Measurements from ENCODE around the gene CACNB3. TPM values are rescaled to one million over a fixed set of nuclear protein-coding genes. Genes with fewer than 3 reads are reported as not detected.
A peak's percentile ranks its signal among the peaks of the same experiment; 100 is the strongest.

CACNB3 gene
- total and polyA plus RNA-seq, 8 donors: under 0.01 to 140 (median 12.7) TPM

DNA sequence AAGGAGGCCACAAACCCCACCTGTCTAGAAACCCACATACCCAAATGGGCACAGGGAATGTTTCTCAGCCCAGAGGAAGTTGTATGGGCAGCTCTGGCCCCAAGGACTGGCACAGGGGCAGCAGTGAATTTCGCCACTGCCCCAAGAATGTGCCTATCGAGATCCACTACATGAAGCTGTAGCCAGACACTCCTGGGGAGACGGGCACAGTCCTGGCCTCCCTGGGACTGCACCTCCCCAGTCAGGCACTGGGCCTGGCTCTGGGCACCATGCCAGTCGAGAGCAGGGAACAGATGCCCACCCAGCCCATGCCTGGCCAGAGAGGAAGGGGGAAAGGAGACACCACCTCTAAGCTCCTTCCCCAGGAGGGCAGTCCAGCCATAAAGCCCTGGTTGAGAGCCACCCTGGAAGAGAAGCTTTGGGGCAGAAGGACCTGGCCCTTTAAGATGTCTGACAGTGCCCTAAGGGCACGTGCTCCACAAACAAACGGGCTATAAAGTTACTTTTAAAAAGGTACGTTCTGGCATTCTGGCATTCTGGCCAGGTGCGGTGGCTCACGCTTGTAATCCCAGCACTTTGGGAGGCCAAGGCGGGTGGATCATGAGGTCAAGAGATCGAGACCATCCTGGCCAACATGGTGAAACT lies 37.8 kb upstream of the CACNB3 start:
- H3K36me3 ChIP-seq: peaks cover 12 to 50% (median 39%) of the 10 kb centered on the region in 4 donors
- H3K4me1 ChIP-seq: peaks cover 34 to 43% (median 40%) of the 10 kb centered on the region in 4 donors
- no peaks in the 10 kb centered on the region for H3K9me3 ChIP-seq
- peak overlapping the region in 1 of 4 donors; percentile 13 for H3K4me3 ChIP-seq
- peak overlapping the region in 4 of 5 donors; percentile 51 to 73 (median 61) for H3K27ac ChIP-seq
- no peak for DNase-seq
- intact Hi-C loops (cut with DNase I; ENCODE audit: low total_unique reads): no loop called here
- WGBS, 5 donors: 47 to 66% (median 62%) methylated on average over 9 to 11 of the region's 11 CpGs
- TF ChIP-seq EP300 (IDR thresholded peaks at IDR 0.05) (no peak), POLR2AphosphoS5 (IDR thresholded peaks at IDR 0.05) (no peak), POLR2A (IDR thresholded peaks at IDR 0.05) (no peak)
- TF ChIP-seq, protein P1, sequence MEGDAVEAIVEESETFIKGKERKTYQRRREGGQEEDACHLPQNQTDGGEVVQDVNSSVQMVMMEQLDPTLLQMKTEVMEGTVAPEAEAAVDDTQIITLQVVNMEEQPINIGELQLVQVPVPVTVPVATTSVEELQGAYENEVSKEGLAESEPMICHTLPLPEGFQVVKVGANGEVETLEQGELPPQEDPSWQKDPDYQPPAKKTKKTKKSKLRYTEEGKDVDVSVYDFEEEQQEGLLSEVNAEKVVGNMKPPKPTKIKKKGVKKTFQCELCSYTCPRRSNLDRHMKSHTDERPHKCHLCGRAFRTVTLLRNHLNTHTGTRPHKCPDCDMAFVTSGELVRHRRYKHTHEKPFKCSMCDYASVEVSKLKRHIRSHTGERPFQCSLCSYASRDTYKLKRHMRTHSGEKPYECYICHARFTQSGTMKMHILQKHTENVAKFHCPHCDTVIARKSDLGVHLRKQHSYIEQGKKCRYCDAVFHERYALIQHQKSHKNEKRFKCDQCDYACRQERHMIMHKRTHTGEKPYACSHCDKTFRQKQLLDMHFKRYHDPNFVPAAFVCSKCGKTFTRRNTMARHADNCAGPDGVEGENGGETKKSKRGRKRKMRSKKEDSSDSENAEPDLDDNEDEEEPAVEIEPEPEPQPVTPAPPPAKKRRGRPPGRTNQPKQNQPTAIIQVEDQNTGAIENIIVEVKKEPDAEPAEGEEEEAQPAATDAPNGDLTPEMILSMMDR (IDR thresholded peaks at IDR 0.05): no peak
- no peaks in the 10 kb centered on the region for H3K27me3 ChIP-seq

DNA sequence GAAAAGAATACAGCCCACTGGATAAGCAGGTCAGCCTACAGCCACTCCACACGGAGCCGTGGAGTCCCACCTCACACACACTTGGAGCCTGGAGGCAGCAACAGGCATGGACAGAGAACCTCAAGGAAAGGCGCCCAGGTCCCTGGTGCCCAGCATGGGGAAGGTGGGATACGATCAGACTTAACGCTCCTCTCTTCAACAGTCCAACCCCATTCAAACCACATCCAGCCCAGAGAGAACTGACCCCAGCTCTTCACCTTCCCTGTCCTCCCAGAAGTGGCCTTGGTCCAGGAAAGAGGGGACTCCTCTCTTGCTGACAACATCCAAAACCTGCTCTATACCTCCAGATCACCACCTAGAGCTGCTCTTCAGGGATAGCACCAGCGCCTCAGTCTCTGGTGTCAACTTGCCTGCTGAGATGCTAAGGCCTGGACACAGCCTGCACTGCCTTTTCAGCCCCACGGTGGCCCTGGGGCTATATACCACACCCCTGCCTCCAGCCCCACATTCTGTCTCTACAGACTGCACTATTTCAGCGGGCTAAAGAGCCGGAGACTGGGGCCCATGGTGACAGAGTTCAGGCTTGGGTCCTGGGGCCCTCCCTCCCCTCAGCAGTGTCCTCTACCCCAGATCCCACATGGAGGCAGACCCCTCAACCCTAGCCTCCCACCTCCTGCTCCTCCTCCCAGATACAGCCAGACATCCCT lies 36.4 kb upstream of the CACNB3 start:
- no peak for DNase-seq
- Histone ChIP-seq H3K9me3 (no peaks in the 10 kb centered on the region), H3K27ac (peak overlapping the region; percentile 9 to 73 (median 64)), H3K36me3 (peaks cover 3 to 36% (median 25%) of the 10 kb centered on the region in 4 donors), H3K27me3 (no peaks in the 10 kb centered on the region), H3K4me1 (peaks cover 36 to 57% (median 52%) of the 10 kb centered on the region in 4 donors), H3K4me3 (no peak overlapping the region)
- WGBS, 5 donors: 53 to 73% (median 58%) methylated on average over 8 to 9 of the region's 9 CpGs
- intact Hi-C loops (cut with DNase I; ENCODE audit: low total_unique reads): no loop called here
- TF ChIP-seq EP300 (IDR thresholded peaks at IDR 0.05): no peak
- TF ChIP-seq, protein P1 (IDR thresholded peaks at IDR 0.05): no peak

DNA sequence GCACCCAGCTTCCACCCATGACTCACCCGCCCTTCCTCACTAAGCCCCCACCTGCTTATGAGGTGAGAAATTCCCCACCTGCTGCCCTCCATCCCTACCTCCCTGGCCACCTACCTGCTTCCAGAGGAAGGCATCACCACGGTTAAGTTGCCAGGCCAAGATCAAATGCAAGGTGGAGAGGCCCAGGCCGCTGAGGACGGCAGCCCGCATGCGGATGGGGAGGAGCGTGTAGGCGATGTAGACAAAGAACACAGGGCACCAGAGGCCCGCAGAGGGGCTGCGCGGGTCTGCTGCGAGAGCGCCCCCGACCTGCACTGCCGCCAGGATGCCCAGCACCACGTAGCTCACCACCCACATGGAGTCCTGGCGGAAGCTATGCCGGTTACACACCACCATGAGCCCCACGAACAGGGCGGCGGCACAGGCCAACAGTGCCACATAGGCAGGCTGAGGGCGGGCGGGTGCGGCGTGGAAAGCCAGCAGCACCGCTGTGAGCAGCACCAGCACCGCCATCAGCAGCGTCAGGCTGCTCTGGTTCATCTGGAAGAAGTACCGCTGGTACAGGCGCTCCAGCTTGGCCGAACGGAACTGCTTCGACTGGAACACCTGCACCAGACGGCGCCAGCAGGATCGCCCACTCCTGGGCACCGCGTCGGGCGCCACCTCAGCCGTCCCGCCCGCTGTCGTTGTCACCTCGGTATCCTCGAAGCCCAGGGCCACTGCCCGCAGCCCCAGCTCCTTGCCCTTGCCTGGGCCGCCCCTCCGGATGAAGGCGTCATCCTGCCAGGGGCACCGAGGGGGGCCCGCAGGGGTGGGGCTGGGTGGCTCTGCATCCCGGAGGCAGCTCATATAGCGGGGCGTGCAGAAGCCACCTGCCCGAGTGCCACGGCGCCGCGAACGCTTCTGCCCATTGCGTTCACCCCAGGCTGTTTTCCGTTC lies 35.6 kb upstream of the CACNB3 start:
- peak overlapping the region in 3 of 5 donors; percentile 9 to 68 (median 64) for H3K27ac ChIP-seq

More for the DNA sequence above, 35.6 kb upstream of the CACNB3 start:
- no peak for DNase-seq
- peaks cover 44 to 65% (median 60%) of the 10 kb centered on the region in 4 donors for H3K4me1 ChIP-seq
- TF ChIP-seq EP300 (IDR thresholded peaks at IDR 0.05) (no peak), POLR2AphosphoS5 (IDR thresholded peaks at IDR 0.05) (no peak), POLR2A (IDR thresholded peaks at IDR 0.05) (no peak)
- TF ChIP-seq, protein P1 (IDR thresholded peaks at IDR 0.05): no peak
- H3K36me3 ChIP-seq: peaks cover 3 to 28% (median 16%) of the 10 kb centered on the region in 4 donors
- WGBS, 5 donors: 78 to 86% (median 81%) methylated on average over 30 to 63 of the region's 63 CpGs
- no peaks in the 10 kb centered on the region for H3K9me3 ChIP-seq
- H3K4me3 ChIP-seq: no peak overlapping the region
- intact Hi-C loops (cut with DNase I; ENCODE audit: low total_unique reads): no loop called here
- no peaks in the 10 kb centered on the region for H3K27me3 ChIP-seq

Data from stomach (tissue), 9 donors.